ENCODE measurements around the gene COMTD1.

DNA sequence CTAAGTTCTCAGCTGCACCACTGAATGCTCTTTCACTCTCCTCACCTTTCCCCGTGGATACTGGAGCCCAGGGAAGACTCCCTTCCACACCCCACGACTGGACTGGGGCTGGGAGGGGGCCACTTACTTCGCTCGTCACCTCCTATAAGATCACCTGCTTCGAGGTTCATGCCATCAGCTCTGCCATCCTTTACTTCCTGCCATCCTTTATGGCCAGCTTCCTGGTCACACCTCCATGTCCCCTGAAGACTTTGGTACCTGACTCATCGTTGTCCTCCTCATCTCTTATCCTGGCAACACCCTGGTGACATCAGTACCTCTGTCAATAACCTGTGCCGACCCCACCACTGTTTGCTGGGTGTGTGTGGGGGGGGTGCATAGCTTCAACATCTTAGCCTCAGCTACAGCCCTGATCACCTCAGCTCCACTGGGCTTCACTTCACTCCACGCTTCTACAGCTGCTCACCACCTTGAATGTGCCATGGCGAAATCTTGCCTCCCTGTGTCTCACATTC lies 33.9 kb downstream of the COMTD1 start:
- TF ChIP-seq, protein P1, sequence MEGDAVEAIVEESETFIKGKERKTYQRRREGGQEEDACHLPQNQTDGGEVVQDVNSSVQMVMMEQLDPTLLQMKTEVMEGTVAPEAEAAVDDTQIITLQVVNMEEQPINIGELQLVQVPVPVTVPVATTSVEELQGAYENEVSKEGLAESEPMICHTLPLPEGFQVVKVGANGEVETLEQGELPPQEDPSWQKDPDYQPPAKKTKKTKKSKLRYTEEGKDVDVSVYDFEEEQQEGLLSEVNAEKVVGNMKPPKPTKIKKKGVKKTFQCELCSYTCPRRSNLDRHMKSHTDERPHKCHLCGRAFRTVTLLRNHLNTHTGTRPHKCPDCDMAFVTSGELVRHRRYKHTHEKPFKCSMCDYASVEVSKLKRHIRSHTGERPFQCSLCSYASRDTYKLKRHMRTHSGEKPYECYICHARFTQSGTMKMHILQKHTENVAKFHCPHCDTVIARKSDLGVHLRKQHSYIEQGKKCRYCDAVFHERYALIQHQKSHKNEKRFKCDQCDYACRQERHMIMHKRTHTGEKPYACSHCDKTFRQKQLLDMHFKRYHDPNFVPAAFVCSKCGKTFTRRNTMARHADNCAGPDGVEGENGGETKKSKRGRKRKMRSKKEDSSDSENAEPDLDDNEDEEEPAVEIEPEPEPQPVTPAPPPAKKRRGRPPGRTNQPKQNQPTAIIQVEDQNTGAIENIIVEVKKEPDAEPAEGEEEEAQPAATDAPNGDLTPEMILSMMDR (IDR thresholded peaks at IDR 0.05): no peak
- no peak for TF ChIP-seq POLR2A (IDR thresholded peaks at IDR 0.05)
